Measurements from ENCODE around the gene ATRNL1. TPM values are rescaled to one million over a fixed set of nuclear protein-coding genes. Genes with fewer than 3 reads are reported as not detected.

Gene ATRNL1
- total and polyA plus RNA-seq, 2 experiments from 2014 or later: 4.8 to 29.7 TPM

- TF ChIP-seq CTCF (conservative IDR thresholded peaks at IDR 0.05; ENCODE audit: low read depth in 2 of 2): peak in 1 of 2 experiments; percentile 26; a peak in 1 of 4 replicates
- no peak for TF ChIP-seq REST (IDR thresholded peaks at IDR 0.05; ENCODE audit: unreplicated experiment)
- TF ChIP-seq ZNF114 (CRISPR knock-in tag; IDR thresholded peaks at IDR 0.05): no peak
- TF ChIP-seq STAT1 (IDR thresholded peaks at IDR 0.05; ENCODE audit: unreplicated experiment): no peak
- no peak overlapping the region for H3K4me3 Mint-ChIP-seq
- H3K4me3 ChIP-seq: no peak overlapping the region
- H3K9me2 ChIP-seq (ENCODE audit: insufficient read depth): no peaks in the 10 kb centered on the region
- no peaks in the 10 kb centered on the region for H3K9me3 Mint-ChIP-seq
- no peak for DNase-seq (ENCODE audit: low spot score)
- no peak overlapping the region for H2AFZ ChIP-seq
- no peak overlapping the region for H3K27ac Mint-ChIP-seq
- H3K79me2 ChIP-seq (replicated peaks; ENCODE audit: insufficient read depth): no peaks in the 10 kb centered on the region
- H3K27me3 Mint-ChIP-seq (ENCODE audit: insufficient read depth, low read depth, poor library complexity): no peaks in the 10 kb centered on the region
- ATAC-seq: no peak
- H3K27me3 ChIP-seq (ENCODE audit: insufficient read depth): no peaks in the 10 kb centered on the region
- no peaks in the 10 kb centered on the region for H4K20me1 ChIP-seq (replicated peaks; ENCODE audit: insufficient read depth)
- H3K36me3 Mint-ChIP-seq (ENCODE audit: low read depth): no peaks in the 10 kb centered on the region
- H3K4me2 ChIP-seq: no peak overlapping the region
- H3K4me1 ChIP-seq (ENCODE audit: insufficient read depth): no peaks in the 10 kb centered on the region
- H3K36me3 ChIP-seq (ENCODE audit: insufficient read depth): no peaks in the 10 kb centered on the region
- H3F3A ChIP-seq (replicated peaks; ENCODE audit: low read depth): no peaks in the 10 kb centered on the region
- no peaks in the 10 kb centered on the region for H3K4me1 Mint-ChIP-seq
- no peak overlapping the region for H3K27ac ChIP-seq (ENCODE audit: low read depth)
Observed at GRCh38 chr10:115710136-115710535, 617.0 kb downstream of the ATRNL1 start.

- H4K20me1 ChIP-seq (replicated peaks; ENCODE audit: insufficient read depth): no peaks in the 10 kb centered on the region
- H3K4me3 ChIP-seq: no peak overlapping the region
- Mint-ChIP-seq H3K4me3 (no peak overlapping the region), H3K36me3 (ENCODE audit: low read depth) (no peaks in the 10 kb centered on the region), H3K4me1 (no peaks in the 10 kb centered on the region), H3K9me3 (no peaks in the 10 kb centered on the region), H3K27me3 (ENCODE audit: insufficient read depth, low read depth, poor library complexity) (no peaks in the 10 kb centered on the region), H3K27ac (no peak overlapping the region)
- DNase-seq (ENCODE audit: low spot score) (no peak), ATAC-seq (no peak)
- no peaks in the 10 kb centered on the region for H3K27me3 ChIP-seq (ENCODE audit: insufficient read depth)
- H3K27ac ChIP-seq (ENCODE audit: low read depth): no peak overlapping the region
- no peaks in the 10 kb centered on the region for H3K4me1 ChIP-seq (ENCODE audit: insufficient read depth)
- no peaks in the 10 kb centered on the region for H3F3A ChIP-seq (replicated peaks; ENCODE audit: low read depth)
- H2AFZ ChIP-seq: no peak overlapping the region
- no peaks in the 10 kb centered on the region for H3K36me3 ChIP-seq (ENCODE audit: insufficient read depth)
- H3K9me2 ChIP-seq (ENCODE audit: insufficient read depth): no peaks in the 10 kb centered on the region
- no peaks in the 10 kb centered on the region for H3K79me2 ChIP-seq (replicated peaks; ENCODE audit: insufficient read depth)
- no peak for TF ChIP-seq ZNF462 (CRISPR knock-in tag; IDR thresholded peaks at IDR 0.05)
- TF ChIP-seq ZNF331 (CRISPR knock-in tag; IDR thresholded peaks at IDR 0.05; ENCODE audit: low read depth): no peak
- no peak for TF ChIP-seq CTCF (conservative IDR thresholded peaks at IDR 0.05; ENCODE audit: low read depth in 2 of 2)
- H3K4me2 ChIP-seq: no peak overlapping the region
Observed at GRCh38 chr10:115711306-115711705, 618.1 kb downstream of the ATRNL1 start.

Data from GM23338 (cell line).